ENCODE results near the gene TP53.
A peak's percentile ranks its signal among the peaks of the same experiment; 100 is the strongest.

The TP53 gene

GRCh38 chr17:7627250-7628121 is 59.8 kb downstream of the TP53 start, which contains the start of gene SAT2:
Gene SAT2, minus strand, starts transcription at chr17:7627821. Its CDS starts 186 bp downstream, at chr17:7627635.
- CTCF ChIA-PET, result interaction anchor here (0.5 to 4.4 kb wide), 13 partner anchors 9 to 1008 kb away, joined by 3 to 24 read pairs (median 4); partner anchors contain the start of genes FXR2, TP53 and WRAP53
- H3K9me3 ChIP-seq (ENCODE audit: control insufficient read depth, insufficient read depth, low read depth, low read length), result no peaks in the 10 kb centered on the region
- peak within 1 kb of the TSS; percentile 91 for H3K27ac ChIP-seq (ENCODE audit: extremely low read depth, low read depth, low read length)
- POLR2A ChIA-PET, result interaction anchor here (0.6 to 9.6 kb wide), 20 partner anchors 8 to 323 kb away, joined by 3 to 215 read pairs (median 4); partner anchors contain the start of genes ATP1B2, CD68, EFNB3 and FXR2
- H3K4me1 ChIP-seq (ENCODE audit: control insufficient read depth, insufficient read depth, low read length), result peaks cover 3% of the 10 kb centered on the region; the same call in 1 of the 2 replicates
- peaks cover 0 to 8% of the 10 kb centered on the region in 2 experiments; a peak in 2 of 3 replicates for H3K36me3 ChIP-seq (ENCODE audit: control insufficient read depth in 2 of 2, insufficient read depth in 1 of 2, low read length in 2 of 2)
- peak within 1 kb of the TSS; percentile 84 for H3K4me3 ChIP-seq (ENCODE audit: low read depth, low read length)
- TF ChIP-seq ZNF707 (tag by site-specific recombination; IDR thresholded peaks at IDR 0.05) (no peak), MZF1 (tag by site-specific recombination; IDR thresholded peaks at IDR 0.05; ENCODE audit: borderline replicate concordance) (no peak), ZNF558 (tag by site-specific recombination; IDR thresholded peaks at IDR 0.05) (no peak), ZNF561 (tag by site-specific recombination; IDR thresholded peaks at IDR 0.05; ENCODE audit: borderline replicate concordance) (no peak), PRDM6 (tag by site-specific recombination; IDR thresholded peaks at IDR 0.05) (no peak), ZNF112 (tag by site-specific recombination; IDR thresholded peaks at IDR 0.05) (no peak), ZFP69B (tag by site-specific recombination; IDR thresholded peaks at IDR 0.05) (no peak; the same call in 1 of the 2 replicates), ZNF324 (tag by site-specific recombination; IDR thresholded peaks at IDR 0.05) (0 out of 2 replicates have a peak, but pooled peaks have one; percentile 13), ZFP41 (tag by site-specific recombination; IDR thresholded peaks at IDR 0.05; ENCODE audit: borderline replicate concordance) (no peak), SCRT1 (tag by site-specific recombination; IDR thresholded peaks at IDR 0.05; ENCODE audit: borderline replicate concordance) (no peak), ZNF837 (tag by site-specific recombination; IDR thresholded peaks at IDR 0.05) (no peak), ZNF843 (tag by site-specific recombination; IDR thresholded peaks at IDR 0.05) (peak; percentile 34; the same call in 1 of the 2 replicates), ZNF792 (tag by site-specific recombination; IDR thresholded peaks at IDR 0.05) (no peak), ZBTB17 (tag by site-specific recombination; IDR thresholded peaks at IDR 0.05) (peak; percentile 65), ZNF404 (tag by site-specific recombination; IDR thresholded peaks at IDR 0.05) (no peak), ZNF549 (tag by site-specific recombination; IDR thresholded peaks at IDR 0.05) (no peak), ZNF391 (tag by site-specific recombination; IDR thresholded peaks at IDR 0.05; ENCODE audit: borderline replicate concordance, low read depth) (no peak), ZNF658 (tag by site-specific recombination; IDR thresholded peaks at IDR 0.05) (no peak), MEIS1 (CRISPR knock-in tag; IDR thresholded peaks at IDR 0.05; ENCODE audit: borderline replicate concordance) (no peak), ZNF830 (tag by site-specific recombination; IDR thresholded peaks at IDR 0.05; ENCODE audit: low read depth) (no peak), ZNF449 (tag by site-specific recombination; IDR thresholded peaks at IDR 0.05) (no peak), TSHZ1 (tag by site-specific recombination; IDR thresholded peaks at IDR 0.05; ENCODE audit: borderline replicate concordance) (no peak), ZNF654 (tag by site-specific recombination; IDR thresholded peaks at IDR 0.05; ENCODE audit: low read depth) (no peak), ZNF768 (tag by site-specific recombination; IDR thresholded peaks at IDR 0.05) (no peak), KLF7 (tag by site-specific recombination; IDR thresholded peaks at IDR 0.05; ENCODE audit: borderline replicate concordance) (no peak), ELK4 (IDR thresholded peaks at IDR 0.05; ENCODE audit: borderline replicate concordance, low read depth, low read length) (no peak), ZBTB1 (tag by site-specific recombination; IDR thresholded peaks at IDR 0.05) (0 out of 2 replicates have a peak, but pooled peaks have one; percentile 9), ZNF785 (tag by site-specific recombination; IDR thresholded peaks at IDR 0.05) (no peak), ZNF341 (tag by site-specific recombination; IDR thresholded peaks at IDR 0.05; ENCODE audit: low read depth) (peak; percentile 60; the same call in 1 of the 2 replicates), ZBTB7A (tag by site-specific recombination; IDR thresholded peaks at IDR 0.05; ENCODE audit: low read depth) (no peak)
